A673 (cell line): ENCODE measurements around the gene CREB3L1.

ENCODE experiments used
- EZH2 ChIP-seq: fragments of 200-600 bp; sonication (generic); IDR thresholded peaks from 2 replicates; pipeline ENCODE4 v1.6.1; 2017; ENCODE audit warnings: borderline replicate concordance, low read depth, mild to moderate bottlenecking, mixed read lengths, antibody characterized with exemption, low read length; ENCODE audit not compliant: poor library complexity, severe bottlenecking
- TF ChIP-seq, protein P1 (sequence below): fragments of 300-800, 200-600 bp; sonication (generic); conservative IDR thresholded peaks from 2 replicates; pipeline ENCODE4 v1.5.1; 2017; ENCODE audit warnings: low read depth, mild to moderate bottlenecking, antibody characterized with exemption, low read length, moderate library complexity, mixed read lengths

DNA sequence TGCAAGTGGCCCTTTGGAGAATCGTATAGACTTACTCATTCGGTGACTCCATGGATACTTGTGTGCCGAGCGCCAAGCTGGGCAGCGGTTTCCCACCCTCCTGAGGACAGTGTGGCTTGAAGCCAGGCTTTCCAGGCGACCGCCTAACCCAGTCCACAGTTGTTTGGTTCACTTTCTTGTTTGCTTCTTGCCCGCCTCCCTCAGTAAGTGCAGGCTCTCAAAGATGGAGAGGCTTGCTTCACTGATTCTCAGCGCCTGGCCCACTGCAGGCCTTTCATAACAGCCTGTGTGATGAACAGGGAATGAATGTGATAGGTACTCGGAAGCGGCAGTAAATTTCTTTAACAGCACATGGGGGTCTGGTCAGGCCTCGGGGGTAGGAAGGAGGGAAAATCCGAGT lies 92.8 kb downstream of the CREB3L1 start:
- TF ChIP-seq EZH2, result no peak
- TF ChIP-seq, protein P1, sequence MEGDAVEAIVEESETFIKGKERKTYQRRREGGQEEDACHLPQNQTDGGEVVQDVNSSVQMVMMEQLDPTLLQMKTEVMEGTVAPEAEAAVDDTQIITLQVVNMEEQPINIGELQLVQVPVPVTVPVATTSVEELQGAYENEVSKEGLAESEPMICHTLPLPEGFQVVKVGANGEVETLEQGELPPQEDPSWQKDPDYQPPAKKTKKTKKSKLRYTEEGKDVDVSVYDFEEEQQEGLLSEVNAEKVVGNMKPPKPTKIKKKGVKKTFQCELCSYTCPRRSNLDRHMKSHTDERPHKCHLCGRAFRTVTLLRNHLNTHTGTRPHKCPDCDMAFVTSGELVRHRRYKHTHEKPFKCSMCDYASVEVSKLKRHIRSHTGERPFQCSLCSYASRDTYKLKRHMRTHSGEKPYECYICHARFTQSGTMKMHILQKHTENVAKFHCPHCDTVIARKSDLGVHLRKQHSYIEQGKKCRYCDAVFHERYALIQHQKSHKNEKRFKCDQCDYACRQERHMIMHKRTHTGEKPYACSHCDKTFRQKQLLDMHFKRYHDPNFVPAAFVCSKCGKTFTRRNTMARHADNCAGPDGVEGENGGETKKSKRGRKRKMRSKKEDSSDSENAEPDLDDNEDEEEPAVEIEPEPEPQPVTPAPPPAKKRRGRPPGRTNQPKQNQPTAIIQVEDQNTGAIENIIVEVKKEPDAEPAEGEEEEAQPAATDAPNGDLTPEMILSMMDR, result no peak
